ENCODE measurements around the gene AK1. TPM values are rescaled to one million over a fixed set of nuclear protein-coding genes. Genes with fewer than 3 reads are reported as not detected.

Gene AK1
- total and polyA plus RNA-seq, 2 of the 13 experiments (the other 11 are each of a cell fraction or from before 2014, with no cell fraction given): 19.1 to 32.8 TPM

DNA sequence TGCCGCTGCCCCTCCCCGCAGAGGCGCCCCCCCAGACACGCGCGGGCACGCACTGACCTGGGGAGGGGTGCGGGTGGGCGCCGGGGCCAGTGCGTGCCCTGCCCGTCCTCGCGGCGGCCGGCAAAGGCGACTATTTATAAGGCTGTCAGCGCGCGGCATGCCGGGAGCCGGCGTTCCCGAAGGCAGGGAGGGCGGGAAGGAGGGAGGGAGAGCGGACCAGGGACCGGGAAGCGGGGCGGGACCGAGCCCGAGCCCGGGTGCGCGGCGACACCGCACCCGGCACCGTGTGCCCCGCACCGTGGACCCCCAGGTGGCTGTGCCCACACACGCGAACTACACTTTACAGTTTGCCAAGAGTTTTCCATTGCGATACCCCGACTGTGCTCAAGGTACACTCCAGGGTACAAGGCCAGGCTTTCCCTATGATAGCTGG lies at the start of gene AK1 (continued):
- TF ChIP-seq E2F1 (CRISPR knock-in tag; IDR thresholded peaks at IDR 0.05) (no peak), TAF1 (CRISPR knock-in tag; IDR thresholded peaks at IDR 0.05) (peak; percentile 37; the same call in 1 of the 2 replicates), GABPA (IDR thresholded peaks at IDR 0.05; ENCODE audit: low read depth, low read length) (no peak), GABPA (CRISPR knock-in tag; IDR thresholded peaks at IDR 0.05; ENCODE audit: low read depth) (no peak), GPBP1L1 (CRISPR knock-in tag; IDR thresholded peaks at IDR 0.05) (no peak), SP1 (IDR thresholded peaks at IDR 0.05) (no peak), SP1 (CRISPR knock-in tag; IDR thresholded peaks at IDR 0.05) (no peak), IRF1 (CRISPR knock-in tag; IDR thresholded peaks at IDR 0.05; ENCODE audit: low read depth) (no peak), ZNF510 (CRISPR knock-in tag; IDR thresholded peaks at IDR 0.05; ENCODE audit: low read depth) (no peak), POLR2AphosphoS2 (IDR thresholded peaks at IDR 0.05; ENCODE audit: low read depth, low read length) (no peak), ZMAT3 (CRISPR knock-in tag; conservative IDR thresholded peaks at IDR 0.05) (no peak; the same call in 1 of the 2 replicates), GZF1 (CRISPR knock-in tag; IDR thresholded peaks at IDR 0.05) (no peak), ZNF296 (CRISPR knock-in tag; conservative IDR thresholded peaks at IDR 0.05) (no peak)
- TF ChIP-seq, protein P1, sequence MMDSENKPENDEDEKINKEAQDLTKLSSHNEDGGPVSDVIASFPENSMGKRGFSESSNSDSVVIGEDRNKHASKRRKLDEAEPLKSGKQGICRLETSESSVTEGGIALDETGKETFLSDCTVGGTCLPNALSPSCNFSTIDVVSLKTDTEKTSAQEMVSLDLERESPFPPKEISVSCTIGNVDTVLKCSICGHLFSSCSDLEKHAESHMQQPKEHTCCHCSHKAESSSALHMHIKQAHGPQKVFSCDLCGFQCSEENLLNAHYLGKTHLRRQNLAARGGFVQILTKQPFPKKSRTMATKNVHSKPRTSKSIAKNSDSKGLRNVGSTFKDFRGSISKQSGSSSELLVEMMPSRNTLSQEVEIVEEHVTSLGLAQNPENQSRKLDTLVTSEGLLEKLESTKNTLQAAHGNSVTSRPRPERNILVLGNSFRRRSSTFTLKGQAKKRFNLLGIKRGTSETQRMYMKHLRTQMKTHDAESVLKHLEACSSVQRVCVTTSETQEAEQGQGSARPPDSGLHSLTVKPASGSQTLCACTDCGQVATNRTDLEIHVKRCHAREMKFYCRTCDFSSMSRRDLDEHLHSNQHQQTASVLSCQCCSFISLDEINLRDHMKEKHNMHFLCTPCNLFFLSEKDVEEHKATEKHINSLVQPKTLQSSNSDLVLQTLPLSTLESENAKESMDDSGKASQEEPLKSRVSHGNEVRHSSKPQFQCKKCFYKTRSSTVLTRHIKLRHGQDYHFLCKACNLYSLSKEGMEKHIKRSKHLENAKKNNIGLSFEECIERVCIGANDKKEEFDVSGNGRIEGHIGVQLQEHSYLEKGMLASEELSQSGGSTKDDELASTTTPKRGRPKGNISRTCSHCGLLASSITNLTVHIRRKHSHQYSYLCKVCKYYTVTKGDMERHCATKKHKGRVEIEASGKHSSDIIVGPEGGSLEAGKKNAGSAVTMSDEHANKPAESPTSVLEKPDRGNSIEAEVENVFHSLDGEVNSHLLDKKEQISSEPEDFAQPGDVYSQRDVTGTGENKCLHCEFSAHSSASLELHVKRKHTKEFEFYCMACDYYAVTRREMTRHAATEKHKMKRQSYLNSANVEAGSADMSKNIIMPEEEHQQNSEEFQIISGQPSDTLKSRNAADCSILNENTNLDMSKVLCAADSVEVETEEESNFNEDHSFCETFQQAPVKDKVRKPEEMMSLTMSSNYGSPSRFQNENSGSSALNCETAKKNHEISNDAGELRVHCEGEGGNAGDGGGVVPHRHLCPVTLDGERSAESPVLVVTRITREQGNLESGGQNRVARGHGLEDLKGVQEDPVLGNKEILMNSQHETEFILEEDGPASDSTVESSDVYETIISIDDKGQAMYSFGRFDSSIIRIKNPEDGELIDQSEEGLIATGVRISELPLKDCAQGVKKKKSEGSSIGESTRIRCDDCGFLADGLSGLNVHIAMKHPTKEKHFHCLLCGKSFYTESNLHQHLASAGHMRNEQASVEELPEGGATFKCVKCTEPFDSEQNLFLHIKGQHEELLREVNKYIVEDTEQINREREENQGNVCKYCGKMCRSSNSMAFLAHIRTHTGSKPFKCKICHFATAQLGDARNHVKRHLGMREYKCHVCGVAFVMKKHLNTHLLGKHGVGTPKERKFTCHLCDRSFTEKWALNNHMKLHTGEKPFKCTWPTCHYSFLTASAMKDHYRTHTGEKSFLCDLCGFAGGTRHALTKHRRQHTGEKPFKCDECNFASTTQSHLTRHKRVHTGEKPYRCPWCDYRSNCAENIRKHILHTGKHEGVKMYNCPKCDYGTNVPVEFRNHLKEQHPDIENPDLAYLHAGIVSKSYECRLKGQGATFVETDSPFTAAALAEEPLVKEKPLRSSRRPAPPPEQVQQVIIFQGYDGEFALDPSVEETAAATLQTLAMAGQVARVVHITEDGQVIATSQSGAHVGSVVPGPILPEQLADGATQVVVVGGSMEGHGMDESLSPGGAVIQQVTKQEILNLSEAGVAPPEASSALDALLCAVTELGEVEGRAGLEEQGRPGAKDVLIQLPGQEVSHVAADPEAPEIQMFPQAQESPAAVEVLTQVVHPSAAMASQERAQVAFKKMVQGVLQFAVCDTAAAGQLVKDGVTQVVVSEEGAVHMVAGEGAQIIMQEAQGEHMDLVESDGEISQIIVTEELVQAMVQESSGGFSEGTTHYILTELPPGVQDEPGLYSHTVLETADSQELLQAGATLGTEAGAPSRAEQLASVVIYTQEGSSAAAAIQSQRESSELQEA (CRISPR knock-in tag; IDR thresholded peaks at IDR 0.05; ENCODE audit: not compliant biosample characterization): no peak

Data from HepG2 (cell line).